Left kidney (tissue), 2 donors: Measurements from ENCODE around the gene IL24. TPM values are rescaled to one million over a fixed set of nuclear protein-coding genes. Genes with fewer than 3 reads are reported as not detected.

ENCODE experiments used
- DNase-seq: peaks from one replicate; pipeline ENCODE4 v3.0.0-alpha.2; 2013
- polyA plus RNA-seq: library from polyadenylated mRNA; unstranded; fragments of 120-200 nt; gene quantifications from one replicate; pipeline ENCODE4 v1.2.1, GENCODE V29; 2013; ENCODE audit not compliant: insufficient read length

The IL24 gene
- polyA plus RNA-seq, 1 donor, result 0.23 TPM

DNA sequence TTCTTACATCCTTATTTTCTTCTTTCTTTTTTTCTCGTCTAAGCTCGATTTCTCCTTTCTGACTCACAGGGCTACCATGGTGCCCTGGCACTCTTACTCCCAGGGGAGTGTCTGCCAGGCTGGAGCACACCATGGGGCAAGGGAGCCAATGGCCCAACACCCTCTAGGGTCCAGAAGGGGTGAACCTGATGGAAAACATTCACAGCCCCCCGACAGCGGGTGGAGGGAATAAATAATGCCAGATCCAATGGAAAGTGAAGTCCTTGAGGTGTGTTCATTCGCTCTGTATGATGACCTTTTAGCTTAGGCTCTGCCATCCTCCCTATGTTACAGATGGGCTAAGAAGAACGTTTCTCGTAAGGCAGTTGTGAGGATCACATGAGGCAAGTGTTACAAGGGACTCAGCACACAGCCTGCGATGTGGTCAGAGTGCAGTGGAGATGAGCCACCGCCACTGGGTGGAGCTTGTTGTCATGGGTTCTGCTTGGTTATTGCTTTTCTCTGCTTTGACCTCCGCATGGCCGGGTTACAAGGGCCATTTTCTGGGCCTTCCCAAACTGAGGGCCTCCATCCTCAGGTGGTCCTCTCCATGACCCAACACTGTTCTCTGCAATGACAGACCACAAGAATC is 28.0 kb downstream of the IL24 start:
- DNase-seq, result no peak

DNA sequence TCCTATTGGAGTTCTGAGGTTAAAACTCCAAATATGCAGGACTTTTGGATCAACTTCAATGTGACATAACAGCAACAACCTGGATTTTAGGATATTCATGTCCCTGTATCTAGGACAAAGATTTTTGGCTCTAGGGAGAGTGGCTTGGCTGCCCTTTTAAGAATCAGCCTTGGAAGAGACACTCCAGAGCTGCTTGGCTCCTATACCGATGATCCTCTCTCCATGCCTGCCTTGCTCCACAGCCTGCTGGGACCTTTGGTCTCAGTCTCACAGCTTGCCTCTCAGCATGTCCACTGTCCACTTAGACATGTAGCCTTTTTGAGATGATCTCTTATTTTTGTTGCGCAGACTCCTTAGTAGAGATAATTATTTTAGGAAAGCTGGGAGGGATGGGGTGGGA is 29.0 kb downstream of the IL24 start:
- no peak for DNase-seq

DNA sequence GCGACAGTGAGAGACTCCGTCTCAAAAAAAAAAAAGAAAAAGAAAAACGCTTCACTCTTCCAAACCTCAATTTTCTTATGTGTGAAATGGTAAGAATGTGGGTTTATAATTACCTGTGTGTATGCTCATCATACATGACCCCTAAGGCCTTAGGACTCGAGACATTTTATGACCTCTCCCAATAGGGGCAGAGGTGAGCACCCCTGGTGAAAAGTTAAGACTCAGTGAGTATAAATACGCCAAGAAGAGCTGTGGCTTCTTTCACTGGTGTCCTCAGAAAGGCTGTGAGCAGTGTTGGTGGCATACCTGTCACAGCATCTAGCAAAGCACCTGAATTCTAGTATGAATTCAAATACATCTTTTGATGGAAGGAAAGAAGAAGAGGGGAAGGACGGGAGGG is 32.3 kb downstream of the IL24 start:
- DNase-seq, result no peak

DNA sequence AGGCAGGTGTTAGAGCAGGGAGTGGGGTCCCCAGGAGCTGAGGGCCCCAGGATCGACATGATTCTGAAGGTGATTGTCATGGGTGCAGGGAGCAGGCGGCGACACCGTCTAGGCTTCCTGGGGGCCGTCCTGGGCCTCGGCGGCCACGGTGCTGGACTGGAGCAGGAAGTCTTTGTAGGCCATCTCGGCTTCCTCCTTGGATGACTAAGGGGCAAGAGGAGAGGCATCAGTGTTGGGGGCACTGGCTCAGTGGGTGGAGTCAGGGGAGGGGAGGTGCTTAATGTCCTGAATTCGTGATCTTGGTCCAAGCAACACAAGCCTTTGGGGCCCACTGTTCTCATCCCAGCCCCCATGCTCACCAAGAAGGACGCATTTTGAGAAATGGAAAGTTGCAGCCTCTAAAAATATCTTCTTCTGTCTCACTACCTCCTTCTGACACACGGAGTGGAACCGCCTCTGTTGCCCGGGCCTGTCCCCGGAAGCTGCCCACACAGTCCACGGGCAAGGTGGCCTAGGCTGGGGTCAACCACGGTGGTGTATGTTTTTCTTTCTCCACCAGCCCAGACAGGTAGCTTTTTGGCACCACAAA is 33.1 kb downstream of the IL24 start:
- no peak for DNase-seq

- DNase-seq, result no peak
Measured at GRCh38 chr1:206931709-206932108, 34.5 kb downstream of the IL24 start.

DNA sequence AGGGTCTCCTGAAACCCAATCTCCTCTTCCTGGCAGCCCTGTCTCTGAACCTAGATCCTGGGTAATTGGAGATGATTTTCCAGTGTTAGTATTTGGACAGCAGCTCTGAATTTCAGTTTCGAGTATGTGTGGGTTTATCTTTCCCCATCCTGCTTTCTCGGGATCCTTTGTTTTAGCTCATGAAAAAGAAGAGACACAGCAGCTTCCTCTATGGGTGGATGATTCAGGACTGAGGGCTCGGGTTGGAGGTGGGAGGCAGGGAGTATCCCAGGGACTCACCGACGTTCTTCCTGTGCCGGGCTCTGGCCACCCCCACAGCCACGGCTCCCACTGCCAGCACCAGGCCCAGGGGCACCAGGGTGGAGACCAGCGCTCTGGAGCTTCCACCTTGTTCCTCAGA is 34.9 kb downstream of the IL24 start:
- no peak for DNase-seq

- no peak for DNase-seq
Measured at GRCh38 chr1:206933333-206933945, 36.2 kb downstream of the IL24 start.

GRCh38 chr1:206935491-206936067 is 38.3 kb downstream of the IL24 start:
- DNase-seq, result no peak

DNA sequence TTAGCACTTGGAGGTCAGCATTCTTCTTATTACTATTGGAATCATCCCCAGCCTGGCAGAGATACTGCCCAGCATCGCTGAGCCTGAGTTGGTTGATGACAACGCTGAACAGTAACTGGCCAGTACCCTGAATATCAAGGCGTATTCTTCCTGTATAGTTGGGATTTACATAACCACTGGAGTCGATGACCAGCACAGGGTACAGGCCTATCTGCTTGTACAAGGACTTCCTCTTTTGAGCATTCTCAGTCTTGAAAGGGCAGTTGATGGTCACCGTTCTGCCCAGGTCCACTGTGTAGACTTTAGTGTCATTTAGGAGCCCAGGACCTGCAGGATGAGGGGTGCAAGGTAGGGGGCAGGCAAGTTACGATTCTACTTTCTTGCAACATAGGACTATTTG is 40.2 kb downstream of the IL24 start:
- DNase-seq, result no peak

- no peak for DNase-seq
Measured at GRCh38 chr1:206939131-206939530, 41.9 kb downstream of the IL24 start.

- no peak for DNase-seq
Measured at GRCh38 chr1:206939841-206940587, 42.8 kb downstream of the IL24 start.

DNA sequence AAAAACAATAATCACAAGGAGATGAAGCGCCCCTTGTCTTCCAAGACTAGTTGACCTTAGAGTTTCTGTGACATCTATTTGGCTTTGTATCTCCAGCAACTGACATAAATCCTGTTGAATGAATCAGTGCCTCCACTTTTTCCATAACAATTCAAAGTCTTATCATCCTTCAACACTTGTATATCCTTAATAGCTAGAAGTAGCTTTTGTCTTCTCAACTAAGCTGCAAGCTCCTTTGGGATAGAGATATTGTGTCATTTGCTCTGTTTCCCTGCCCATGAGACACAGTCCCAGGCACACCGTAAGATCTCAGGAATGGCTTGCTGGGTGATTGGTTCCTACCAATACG is 43.3 kb downstream of the IL24 start:
- DNase-seq, result no peak

GRCh38 chr1:206941766-206942418 is 44.6 kb downstream of the IL24 start:
- DNase-seq, result no peak

GRCh38 chr1:206944703-206945102 is 47.5 kb downstream of the IL24 start:
- DNase-seq, result no peak

GRCh38 chr1:206945779-206946178 is 48.5 kb downstream of the IL24 start:
- no peak for DNase-seq

DNA sequence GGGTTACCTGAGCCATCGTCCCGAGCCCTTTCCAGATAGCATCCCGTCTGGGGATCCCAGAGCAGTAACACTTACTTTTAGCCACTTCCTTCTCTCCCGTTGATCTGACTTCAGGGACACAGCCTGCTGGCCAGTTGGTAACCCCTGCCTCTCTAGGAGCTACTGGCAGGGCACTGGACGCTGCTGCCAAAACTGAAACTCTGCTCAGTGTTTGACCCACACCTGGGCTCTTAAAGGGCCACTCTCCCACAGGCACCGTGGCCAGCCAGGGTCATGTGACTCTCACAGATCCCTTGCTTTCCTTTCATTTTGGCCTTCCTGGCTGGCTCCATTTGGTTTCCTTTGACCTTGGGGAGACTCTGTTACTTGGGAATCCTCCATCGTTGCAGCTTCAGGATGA is 49.0 kb downstream of the IL24 start, which contains the start of gene PIGR:
Gene PIGR (minus strand): TSS at position 206 of the 400 bp plus-strand sequence. CDS start 5,935 bp downstream, outside the sequence.
- DNase-seq, result no peak

DNA sequence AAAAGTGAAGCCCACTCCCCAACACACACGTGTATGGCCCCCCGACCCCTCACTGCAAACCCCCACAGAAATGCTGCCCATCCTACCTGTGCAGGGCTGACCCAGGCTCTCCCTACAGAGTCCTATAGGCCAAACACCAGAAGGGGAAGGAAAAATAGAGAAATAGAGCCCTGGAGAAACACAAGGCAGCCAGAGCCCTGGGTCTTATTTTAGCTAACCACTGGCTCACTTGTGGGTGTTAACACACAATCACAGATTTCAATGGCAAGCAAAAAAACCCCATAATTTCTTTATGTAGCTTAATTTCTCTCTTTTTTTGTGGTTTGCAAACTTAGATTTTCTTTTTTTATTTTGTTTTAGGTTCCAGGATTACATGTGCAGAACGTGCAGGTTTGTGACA is 50.0 kb downstream of the IL24 start:
- DNase-seq, result no peak

DNA sequence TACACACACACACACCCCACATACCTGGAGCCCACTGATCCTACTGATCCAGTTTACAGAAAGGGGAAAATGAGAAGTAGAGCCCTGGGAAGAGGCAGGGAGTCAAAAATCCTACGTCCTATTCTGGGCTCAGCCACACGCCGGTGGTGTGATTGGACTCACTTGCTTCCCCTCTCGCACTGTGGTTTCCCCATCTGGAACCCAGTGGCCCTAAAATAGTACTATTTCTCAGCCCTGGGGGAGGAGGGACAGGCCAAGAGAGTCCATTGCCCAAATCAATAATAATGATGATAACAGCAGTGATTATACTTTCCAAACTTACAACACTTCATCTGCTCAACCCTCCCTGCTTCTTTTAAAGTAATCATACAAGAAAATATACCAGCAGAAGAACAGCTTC is 52.0 kb downstream of the IL24 start:
- DNase-seq, result no peak

GRCh38 chr1:206949641-206950040 is 52.4 kb downstream of the IL24 start:
- DNase-seq, result no peak

GRCh38 chr1:206951318-206952100 is 54.3 kb downstream of the IL24 start:
- DNase-seq, result no peak

GRCh38 chr1:206952171-206952570 is 54.9 kb downstream of the IL24 start:
- no peak for DNase-seq
